SK-N-MC (cell line): ENCODE data around the gene SDK2.

ENCODE experiments used
- EZH2 ChIP-seq: fragments of 200-600 bp; sonication (generic); IDR thresholded peaks from one replicate; pipeline ENCODE4 v1.6.1; 2017; ENCODE audit warnings: antibody characterized with exemption
- POLR2AphosphoS5 ChIP-seq: IDR thresholded peaks from 2 replicates; pipeline ENCODE4 v1.6.1; 2012; ENCODE audit warnings: mild to moderate bottlenecking, low read depth, low read length, borderline replicate concordance

GRCh38 chr17:73318836-73319235, 325.4 kb downstream of the SDK2 start:
- TF ChIP-seq POLR2AphosphoS5 (no peak), EZH2 (no peak)
